ENCODE results near the gene KCNB1. TPM values are rescaled to one million over a fixed set of nuclear protein-coding genes. Genes with fewer than 3 reads are reported as not detected.

Gene KCNB1
- polyA plus RNA-seq, 1 donor = 2.4 TPM

DNA sequence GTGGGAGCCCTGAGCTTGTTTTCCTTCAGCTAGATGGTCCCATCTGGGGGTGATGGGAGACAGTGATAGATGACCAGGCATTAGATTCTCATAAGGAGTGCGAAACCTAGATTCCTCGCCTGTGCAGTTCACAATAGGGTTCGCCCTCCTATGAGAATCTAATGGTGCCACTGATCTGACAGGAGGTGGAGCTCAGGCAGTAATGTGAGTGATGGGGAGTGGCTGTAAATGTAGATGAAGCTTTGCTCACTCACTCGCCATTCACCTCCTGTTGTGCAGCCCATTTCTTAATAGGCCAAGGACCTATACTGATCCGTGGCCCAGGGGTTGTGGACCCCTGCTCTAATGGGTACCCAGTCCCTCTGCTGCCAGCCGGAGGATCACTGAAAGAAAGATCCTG is 20.7 kb upstream of the KCNB1 start:
- no peaks in the 10 kb centered on the region for H3K9me3 ChIP-seq (ENCODE audit: control insufficient read depth, low read depth, low read length)
- H3K27ac ChIP-seq (ENCODE audit: low read length) = no peak overlapping the region
- no peaks in the 10 kb centered on the region for H3K4me1 ChIP-seq (ENCODE audit: control insufficient read depth, insufficient read depth, low read length)
- WGBS (ENCODE audit: insufficient coverage, low lambda C conversion rate) = no CpG with 5 or more reads among the region's 6 CpGs
- DNase-seq = no peak
- H3K27me3 ChIP-seq (ENCODE audit: control insufficient read depth, insufficient read depth, low read length) = no peaks in the 10 kb centered on the region
- H3K36me3 ChIP-seq (ENCODE audit: control insufficient read depth, insufficient read depth, low read length) = peaks cover 3% of the 10 kb centered on the region
- H3K4me3 ChIP-seq (ENCODE audit: low read length) = no peak overlapping the region

DNA sequence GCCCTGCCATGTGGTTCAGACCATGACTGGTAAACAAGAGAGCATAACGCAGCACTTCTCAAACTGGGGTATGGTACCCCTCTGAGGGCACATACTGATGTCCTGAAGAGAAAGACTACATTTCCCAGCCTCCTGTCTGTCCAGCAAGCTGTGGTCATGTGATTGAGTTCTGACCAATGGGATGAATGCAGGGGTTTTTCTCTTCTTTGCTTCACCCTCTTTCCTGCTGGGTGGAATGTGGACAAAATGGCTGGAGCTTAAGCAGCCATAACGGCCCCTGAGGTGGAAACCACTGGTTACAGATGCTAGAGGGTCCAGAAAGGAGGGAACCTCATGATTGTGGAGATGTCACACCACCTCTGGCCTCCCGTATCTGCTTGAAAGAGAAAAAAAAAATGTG is 19.4 kb upstream of the KCNB1 start:
- peaks cover 9% of the 10 kb centered on the region for H3K4me1 ChIP-seq (ENCODE audit: control insufficient read depth, insufficient read depth, low read length)
- no peaks in the 10 kb centered on the region for H3K9me3 ChIP-seq (ENCODE audit: control insufficient read depth, low read depth, low read length)
- no peaks in the 10 kb centered on the region for H3K27me3 ChIP-seq (ENCODE audit: control insufficient read depth, insufficient read depth, low read length)
- no peak overlapping the region for H3K27ac ChIP-seq (ENCODE audit: low read length)
- no CpG with 5 or more reads among the region's 3 CpGs for WGBS (ENCODE audit: insufficient coverage, low lambda C conversion rate)
- no peaks in the 10 kb centered on the region for H3K36me3 ChIP-seq (ENCODE audit: control insufficient read depth, insufficient read depth, low read length)
- DNase-seq = no peak
- H3K4me3 ChIP-seq (ENCODE audit: low read length) = no peak overlapping the region

GRCh38 chr20:49497398-49497669 is 14.9 kb upstream of the KCNB1 start:
- H3K9me3 ChIP-seq (ENCODE audit: control insufficient read depth, low read depth, low read length) = no peaks in the 10 kb centered on the region
- no peaks in the 10 kb centered on the region for H3K27me3 ChIP-seq (ENCODE audit: control insufficient read depth, insufficient read depth, low read length)
- no CpG with 5 or more reads among the region's 1 CpG for WGBS (ENCODE audit: insufficient coverage, low lambda C conversion rate)
- DNase-seq = no peak
- H3K27ac ChIP-seq (ENCODE audit: low read length) = peak overlapping the region; percentile 87
- H3K4me1 ChIP-seq (ENCODE audit: control insufficient read depth, insufficient read depth, low read length) = peaks cover 18% of the 10 kb centered on the region
- H3K4me3 ChIP-seq (ENCODE audit: low read length) = no peak overlapping the region
- no peaks in the 10 kb centered on the region for H3K36me3 ChIP-seq (ENCODE audit: control insufficient read depth, insufficient read depth, low read length)

DNA sequence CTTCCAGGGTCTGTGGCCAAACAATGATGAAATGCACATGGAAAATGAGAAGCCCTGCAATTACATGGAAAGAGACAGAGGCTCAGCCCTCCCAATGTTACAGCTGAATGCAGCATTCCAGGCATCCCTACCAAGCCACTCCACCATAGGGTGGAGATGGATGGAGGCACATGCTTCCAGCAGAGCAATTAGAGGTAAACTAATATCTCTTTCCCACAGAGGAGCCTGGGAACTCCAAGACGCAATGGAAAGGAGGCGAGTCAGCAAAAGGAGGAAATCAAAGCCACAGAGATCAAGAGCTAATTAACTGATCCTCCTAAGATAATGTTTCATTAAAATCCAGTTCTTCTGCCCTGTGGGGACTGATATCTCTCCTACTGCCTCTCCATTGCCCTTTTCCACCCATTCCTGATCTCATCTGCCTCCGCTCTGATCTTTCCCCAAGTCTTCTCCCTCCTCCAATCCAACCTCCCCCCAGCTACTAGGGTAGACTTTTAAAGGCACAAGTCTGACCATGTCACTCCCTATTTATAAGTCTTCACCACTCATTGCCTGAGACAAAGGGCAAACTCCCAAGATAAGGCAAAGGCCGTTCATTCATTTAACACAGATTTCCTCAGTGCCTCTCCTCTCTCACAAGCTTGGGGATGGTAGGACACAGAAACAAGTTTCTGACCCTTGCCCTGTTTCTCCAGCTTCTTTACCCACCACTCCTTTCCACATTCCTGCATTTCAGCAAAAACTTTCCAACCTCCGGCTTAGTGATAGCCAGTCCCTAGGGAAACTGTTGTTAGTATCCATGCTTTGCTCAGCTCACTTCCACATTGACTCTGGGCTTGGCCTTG is 14.3 kb upstream of the KCNB1 start:
- H3K9me3 ChIP-seq (ENCODE audit: control insufficient read depth, low read depth, low read length) = no peaks in the 10 kb centered on the region
- 50% methylated on average over 1 of the region's 5 CpGs for WGBS (ENCODE audit: insufficient coverage, low lambda C conversion rate)
- H3K4me1 ChIP-seq (ENCODE audit: control insufficient read depth, insufficient read depth, low read length) = peaks cover 18% of the 10 kb centered on the region
- peak; percentile 87 to 89 for DNase-seq
- no peaks in the 10 kb centered on the region for H3K27me3 ChIP-seq (ENCODE audit: control insufficient read depth, insufficient read depth, low read length)
- no peak overlapping the region for H3K4me3 ChIP-seq (ENCODE audit: low read length)
- peak overlapping the region; percentile 87 for H3K27ac ChIP-seq (ENCODE audit: low read length)
- H3K36me3 ChIP-seq (ENCODE audit: control insufficient read depth, insufficient read depth, low read length) = no peaks in the 10 kb centered on the region

GRCh38 chr20:49496043-49496442 is 13.6 kb upstream of the KCNB1 start:
- no peak for DNase-seq
- H3K4me3 ChIP-seq (ENCODE audit: low read length) = no peak overlapping the region
- peaks cover 3% of the 10 kb centered on the region for H3K27me3 ChIP-seq (ENCODE audit: control insufficient read depth, insufficient read depth, low read length)
- WGBS (ENCODE audit: insufficient coverage, low lambda C conversion rate) = 92% methylated on average over 2 of the region's 4 CpGs
- peak overlapping the region; percentile 87 for H3K27ac ChIP-seq (ENCODE audit: low read length)
- H3K36me3 ChIP-seq (ENCODE audit: control insufficient read depth, insufficient read depth, low read length) = no peaks in the 10 kb centered on the region
- peaks cover 18% of the 10 kb centered on the region for H3K4me1 ChIP-seq (ENCODE audit: control insufficient read depth, insufficient read depth, low read length)
- no peaks in the 10 kb centered on the region for H3K9me3 ChIP-seq (ENCODE audit: control insufficient read depth, low read depth, low read length)

- peaks cover 27% of the 10 kb centered on the region for H3K27me3 ChIP-seq (ENCODE audit: control insufficient read depth, insufficient read depth, low read length)
- no CpG with 5 or more reads among the region's 1 CpG for WGBS (ENCODE audit: insufficient coverage, low lambda C conversion rate)
Measured at GRCh38 chr20:49490689-49491088, 8.2 kb upstream of the KCNB1 start.

DNA sequence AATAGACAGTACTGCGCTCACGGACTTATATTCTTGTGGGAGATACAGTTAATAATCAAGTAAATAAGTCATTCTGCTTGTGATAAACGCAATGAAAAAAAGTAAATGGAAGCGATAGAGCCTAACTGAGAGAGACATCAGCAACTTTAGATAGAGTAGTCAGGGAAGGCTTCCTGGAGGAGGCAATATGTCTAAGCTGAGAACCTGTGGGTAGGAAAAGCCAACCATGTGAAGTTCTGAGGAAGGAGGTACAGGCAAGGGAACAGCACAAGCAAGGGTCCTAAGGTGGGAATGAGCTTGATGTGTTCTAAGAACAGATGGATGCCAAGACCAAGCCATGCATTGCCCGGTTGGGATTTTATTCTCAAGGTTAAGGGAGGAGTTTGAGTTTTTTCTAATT is 7.2 kb upstream of the KCNB1 start:
- Histone ChIP-seq H3K4me1 (ENCODE audit: control insufficient read depth, insufficient read depth, low read length) (no peaks in the 10 kb centered on the region), H3K36me3 (ENCODE audit: control insufficient read depth, insufficient read depth, low read length) (no peaks in the 10 kb centered on the region), H3K27me3 (ENCODE audit: control insufficient read depth, insufficient read depth, low read length) (peaks cover 37% of the 10 kb centered on the region), H3K27ac (ENCODE audit: low read length) (no peak overlapping the region), H3K4me3 (ENCODE audit: low read length) (no peak overlapping the region), H3K9me3 (ENCODE audit: control insufficient read depth, low read depth, low read length) (no peaks in the 10 kb centered on the region)
- WGBS (ENCODE audit: insufficient coverage, low lambda C conversion rate) = 86% methylated on average over 2 of the region's 5 CpGs
- no peak for DNase-seq

More at GRCh38 chr20:49490689-49491088, 8.2 kb upstream of the KCNB1 start:
- Histone ChIP-seq H3K4me3 (ENCODE audit: low read length) (no peak overlapping the region), H3K36me3 (ENCODE audit: control insufficient read depth, insufficient read depth, low read length) (no peaks in the 10 kb centered on the region), H3K27ac (ENCODE audit: low read length) (no peak overlapping the region), H3K9me3 (ENCODE audit: control insufficient read depth, low read depth, low read length) (no peaks in the 10 kb centered on the region), H3K4me1 (ENCODE audit: control insufficient read depth, insufficient read depth, low read length) (no peaks in the 10 kb centered on the region)
- DNase-seq = no peak

GRCh38 chr20:49486064-49486463 is 3.6 kb upstream of the KCNB1 start:
- Histone ChIP-seq H3K27me3 (ENCODE audit: control insufficient read depth, insufficient read depth, low read length) (peaks cover 57% of the 10 kb centered on the region), H3K9me3 (ENCODE audit: control insufficient read depth, low read depth, low read length) (peaks cover 7% of the 10 kb centered on the region), H3K36me3 (ENCODE audit: control insufficient read depth, insufficient read depth, low read length) (no peaks in the 10 kb centered on the region), H3K4me1 (ENCODE audit: control insufficient read depth, insufficient read depth, low read length) (peaks cover 6% of the 10 kb centered on the region), H3K4me3 (ENCODE audit: low read length) (no peak overlapping the region), H3K27ac (ENCODE audit: low read length) (no peak overlapping the region)
- no peak for DNase-seq

DNA sequence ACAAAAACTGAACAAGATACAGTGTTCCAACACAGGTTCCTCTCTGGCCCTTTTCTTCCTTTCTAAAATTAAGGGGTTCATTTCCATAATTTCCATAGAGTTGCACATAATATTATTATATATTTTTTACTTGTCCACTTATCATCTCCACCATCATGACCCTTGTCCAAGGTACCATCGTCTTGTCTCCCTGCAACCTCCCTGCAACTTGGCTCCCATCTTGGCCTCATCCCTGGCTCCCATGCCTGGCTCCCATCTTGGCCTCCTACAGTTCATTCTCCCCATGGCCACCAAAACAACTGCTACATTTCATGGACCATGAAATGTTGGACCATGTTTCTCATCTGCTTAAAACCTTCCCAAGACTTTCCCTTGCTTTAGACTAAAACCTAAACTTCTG is 3.1 kb upstream of the KCNB1 start:
- no peak overlapping the region for H3K27ac ChIP-seq (ENCODE audit: low read length)
- H3K4me1 ChIP-seq (ENCODE audit: control insufficient read depth, insufficient read depth, low read length) = peaks cover 6% of the 10 kb centered on the region
- WGBS (ENCODE audit: insufficient coverage, low lambda C conversion rate) = no CpG with 5 or more reads among the region's 1 CpG
- H3K36me3 ChIP-seq (ENCODE audit: control insufficient read depth, insufficient read depth, low read length) = no peaks in the 10 kb centered on the region
- H3K4me3 ChIP-seq (ENCODE audit: low read length) = no peak overlapping the region
- H3K9me3 ChIP-seq (ENCODE audit: control insufficient read depth, low read depth, low read length) = peaks cover 7% of the 10 kb centered on the region
- peaks cover 61% of the 10 kb centered on the region for H3K27me3 ChIP-seq (ENCODE audit: control insufficient read depth, insufficient read depth, low read length)
- no peak for DNase-seq

- no peak overlapping the region for H3K27ac ChIP-seq (ENCODE audit: low read length)
- H3K4me3 ChIP-seq (ENCODE audit: low read length) = peak overlapping the region; percentile 46
- no peaks in the 10 kb centered on the region for H3K36me3 ChIP-seq (ENCODE audit: control insufficient read depth, insufficient read depth, low read length)
- WGBS (ENCODE audit: insufficient coverage, low lambda C conversion rate) = 20% methylated on average over 1 of the region's 61 CpGs
- H3K9me3 ChIP-seq (ENCODE audit: control insufficient read depth, low read depth, low read length) = peaks cover 7% of the 10 kb centered on the region
- peak; percentile 67 to 68 for DNase-seq
- peaks cover 6% of the 10 kb centered on the region for H3K4me1 ChIP-seq (ENCODE audit: control insufficient read depth, insufficient read depth, low read length)
- peaks cover 61% of the 10 kb centered on the region for H3K27me3 ChIP-seq (ENCODE audit: control insufficient read depth, insufficient read depth, low read length)
Measured at GRCh38 chr20:49484180-49485140, 2.0 kb upstream of the KCNB1 start.
